Endothelial cell of umbilical vein (primary cell): ENCODE measurements around the gene CWC27. TPM values are rescaled to one million over a fixed set of nuclear protein-coding genes. Genes with fewer than 3 reads are reported as not detected.

ENCODE experiments used
- BruUV-seq: library from RNA; stranded (reverse); fragments of 400-500 nt; replicated peaks from 2 replicates; lab custom pipeline; 2021; lab: Mats Ljungman, UMichigan
- CTCF ChIA-PET: fragments of 300-600, 350-600 bp; sonication (Branson Sonifier 250); formaldehyde crosslinking; loops from one replicate; lab custom pipeline; 2021; ENCODE audit warnings: antibody characterized with exemption, inconsistent platforms; lab: Charles Lee
- POLR2A ChIA-PET: fragments of 300-600, 350-600 bp; sonication (Branson Sonifier 250); formaldehyde crosslinking; loops from one replicate; lab custom pipeline; 2021; ENCODE audit warnings: antibody characterized with exemption, inconsistent platforms; lab: Charles Lee
- DNase-seq: peaks from one replicate; pipeline ENCODE4 v3.0.0-alpha.2; 2011; ENCODE audit warnings: low read depth, low spot score
- FAIRE-seq: peaks from 2 replicates; lab custom pipeline; 2011; peaks lifted over from hg19 to GRCh38; lab: Jason Lieb, UNC
- H2AFZ ChIP-seq: 2 replicates; pipeline ENCODE4 v1.6.0; 2012; ENCODE audit warnings: low read depth, low read length, control low read depth, inconsistent platforms
- H3K27ac ChIP-seq: 2 replicates; pipeline ENCODE4 v1.5.1; 2011; ENCODE audit warnings: low read depth, mild to moderate bottlenecking, control low read depth, low read length, moderate library complexity; ENCODE audit not compliant: insufficient read depth
- H3K27me3 ChIP-seq, 2 experiments: 2 replicates each; pipeline versions ENCODE4 v1.6.0 to v1.6.1; 2011; ENCODE audit warnings: low read length in 2 of 2, mixed read lengths in 1 of 2; ENCODE audit not compliant: control insufficient read depth in 2 of 2, insufficient read depth in 2 of 2
- H3K36me3 ChIP-seq, 2 experiments: 2 replicates in 1 of 2; 3 replicates in 1 of 2; pipeline ENCODE4 v1.5.1; 2011; ENCODE audit warnings: low read length in 2 of 2, mild to moderate bottlenecking in 1 of 2, moderate library complexity in 1 of 2; ENCODE audit not compliant: control insufficient read depth in 2 of 2, insufficient read depth in 2 of 2; ENCODE audit errors: extremely low read depth in 1 of 2
- H3K4me1 ChIP-seq: 3 replicates; pipeline ENCODE4 v1.5.1; 2011; ENCODE audit warnings: mild to moderate bottlenecking, low read length; ENCODE audit not compliant: control insufficient read depth, insufficient read depth; ENCODE audit errors: extremely low read depth
- H3K4me2 ChIP-seq: 2 replicates; pipeline ENCODE4 v1.6.1; 2011; ENCODE audit warnings: low read length, control low read depth, mixed read lengths; ENCODE audit not compliant: insufficient read depth
- H3K4me3 ChIP-seq, 3 experiments: fragments of 200-600 bp in 1 of 3; sonication (generic), shearing (Covaris generic) in 1 of 3; replicated peaks in 1 of 3; 2 replicates each; pipeline ENCODE4 v1.5.1; 2011 to 2016; ENCODE audit warnings: control low read depth in 3 of 3, low read length in 3 of 3, mild to moderate bottlenecking in 2 of 3, inconsistent platforms in 1 of 3, low read depth in 1 of 3, moderate library complexity in 1 of 3; ENCODE audit not compliant: insufficient read depth in 1 of 3
- H3K79me2 ChIP-seq: 2 replicates; pipeline ENCODE4 v1.6.0; 2012; ENCODE audit warnings: low read length, inconsistent platforms; ENCODE audit not compliant: control insufficient read depth, insufficient read depth
- H3K9ac ChIP-seq: replicated peaks from 2 replicates; pipeline ENCODE3; 2011; ENCODE audit warnings: low read length, control low read depth; ENCODE audit not compliant: insufficient read depth; ENCODE audit errors: extremely low read depth
- H3K9me1 ChIP-seq: replicated peaks from 3 replicates; pipeline ENCODE4 v1.6.0; 2011; ENCODE audit warnings: mild to moderate bottlenecking, low read length; ENCODE audit not compliant: control insufficient read depth, insufficient read depth; ENCODE audit errors: extremely low read depth
- H3K9me3 ChIP-seq: replicated peaks from 2 replicates; pipeline ENCODE4 v1.5.1; 2012; ENCODE audit warnings: low read length, inconsistent platforms; ENCODE audit not compliant: control insufficient read depth, insufficient read depth
- H4K20me1 ChIP-seq: replicated peaks from 2 replicates; pipeline ENCODE3; 2011; ENCODE audit warnings: mild to moderate bottlenecking, low read length; ENCODE audit not compliant: control insufficient read depth, insufficient read depth; ENCODE audit errors: extremely low read depth
- EZH2 ChIP-seq: IDR thresholded peaks from 2 replicates; pipeline ENCODE4 v1.6.1; 2012; ENCODE audit warnings: borderline replicate concordance, low read depth, mild to moderate bottlenecking, moderate library complexity, low read length, inconsistent platforms; ENCODE audit not compliant: severe bottlenecking
- FOS ChIP-seq: IDR thresholded peaks from 2 replicates; pipeline ENCODE4 v1.6.1; 2011; ENCODE audit warnings: mild to moderate bottlenecking, low read length, moderate library complexity, borderline replicate concordance; ENCODE audit not compliant: insufficient read depth
- GATA2 ChIP-seq: IDR thresholded peaks from 2 replicates; pipeline ENCODE4 v1.7.0; 2011; ENCODE audit warnings: low read depth, mild to moderate bottlenecking, moderate library complexity, mixed read lengths, low read length; ENCODE audit not compliant: insufficient read length, insufficient read depth
- JUN ChIP-seq: IDR thresholded peaks from 2 replicates; pipeline ENCODE4 v1.6.1; 2011; ENCODE audit warnings: borderline replicate concordance, low read depth; ENCODE audit not compliant: insufficient read length, insufficient read depth
- MYC ChIP-seq: IDR thresholded peaks from one replicate; pipeline ENCODE4 v1.6.1; 2011; ENCODE audit warnings: mild to moderate bottlenecking, low read depth, low read length
- POLR2A ChIP-seq: IDR thresholded peaks from 2 replicates; pipeline ENCODE4 v1.6.1; 2012; ENCODE audit warnings: low read depth, mild to moderate bottlenecking, control low read depth, low read length
- POLR2AphosphoS5 ChIP-seq: IDR thresholded peaks from 2 replicates; pipeline ENCODE4 v1.6.1; 2012; ENCODE audit warnings: low read depth, mild to moderate bottlenecking, control low read depth, low read length, moderate library complexity; ENCODE audit not compliant: insufficient read depth
- dilution Hi-C: fragments of 300-500 bp; cut with MboI; formaldehyde crosslinking; loops from one replicate; pipeline ENCODE4 v1.15.0; 2019; ENCODE audit warnings: low sequenced_read_pairs; ENCODE audit not compliant: extremely low pct_ligation_motif_present
- intact Hi-C: fragments of 100-400 bp; cut with micrococcal nuclease; formaldehyde crosslinking; loops from one replicate; pipeline ENCODE4 v1.10.0; 2022
- polyA plus RNA-seq, 4 experiments: library from polyadenylated mRNA; depleted of rRNA in 3 of 4; stranded (reverse) in 3 of 4; unstranded in 1 of 4; fragments of >200 nt; gene quantifications; 2 replicates each; pipeline versions ENCODE4 v1.2.1 to v1.2.3, GENCODE V29; 2011 to 2012; ENCODE audit warnings: missing spikeins in 1 of 4
- total RNA-seq: library from RNA; stranded (reverse); gene quantifications from 2 replicates; pipeline ENCODE4 v1.2.3, GENCODE V29; 2021
- TF ChIP-seq, protein P1 (sequence below), 2 donors: IDR thresholded peaks; 1 replicate in 1 of 2; 2 replicates in 1 of 2; pipeline ENCODE4 v1.5.1; 2011; ENCODE audit warnings: low read length in 2 of 2, mild to moderate bottlenecking in 2 of 2, moderate library complexity in 2 of 2, control low read depth in 1 of 2, inconsistent platforms in 1 of 2, low read depth in 1 of 2; ENCODE audit not compliant: insufficient read depth in 1 of 2; ENCODE audit errors: extremely low read depth in 1 of 2
- TF ChIP-seq, protein P2 (sequence below): IDR thresholded peaks from 2 replicates; pipeline ENCODE4 v1.6.1; 2011; ENCODE audit not compliant: insufficient read depth, insufficient read length

Gene CWC27
- total and polyA plus RNA-seq, 2 donors (not counting 3 experiments of a cell fraction or from before 2014, with no cell fraction given): 11.9 to 23.8 TPM

DNA sequence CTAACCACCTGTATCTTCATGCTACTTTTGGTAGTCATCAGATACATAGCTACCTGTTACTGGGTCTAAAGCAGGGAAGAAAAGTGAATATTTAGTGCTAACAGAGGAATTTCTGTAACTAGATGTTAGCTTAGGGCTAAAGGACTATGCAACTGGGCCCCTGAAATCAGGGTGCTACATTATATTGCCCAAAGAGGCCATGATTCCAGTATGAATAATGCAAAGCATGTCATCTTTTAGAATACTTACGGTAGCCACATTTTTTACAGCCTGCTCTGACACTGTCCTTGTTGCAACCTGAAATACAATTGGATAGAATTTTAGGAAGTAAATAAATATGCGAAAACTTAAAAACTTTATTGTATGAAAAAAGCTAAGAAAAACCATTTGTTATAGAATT lies 14.7 kb upstream of the CWC27 start:
- Histone ChIP-seq H4K20me1 (peaks cover 2% of the 10 kb centered on the region), H2AFZ (no peak overlapping the region), H3K79me2 (peaks cover 29% of the 10 kb centered on the region), H3K9me1 (no peaks in the 10 kb centered on the region), H3K4me1 (no peaks in the 10 kb centered on the region), H3K9ac (no peak overlapping the region), H3K27ac (no peak overlapping the region), H3K4me3 (no peak overlapping the region), H3K36me3 (no peaks in the 10 kb centered on the region), H3K27me3 (no peaks in the 10 kb centered on the region), H3K9me3 (no peaks in the 10 kb centered on the region), H3K4me2 (no peak overlapping the region)
- POLR2A ChIA-PET: no interaction called here
- intact Hi-C loops (no loop called here), dilution Hi-C loops (no loop called here)
- CTCF ChIA-PET: no interaction called here
- BruUV-seq: no TSS peak
- TF ChIP-seq GATA2 (no peak), JUN (no peak), EZH2 (no peak), FOS (no peak), MYC (no peak), POLR2A (no peak), POLR2AphosphoS5 (no peak)
- TF ChIP-seq, protein P1, sequence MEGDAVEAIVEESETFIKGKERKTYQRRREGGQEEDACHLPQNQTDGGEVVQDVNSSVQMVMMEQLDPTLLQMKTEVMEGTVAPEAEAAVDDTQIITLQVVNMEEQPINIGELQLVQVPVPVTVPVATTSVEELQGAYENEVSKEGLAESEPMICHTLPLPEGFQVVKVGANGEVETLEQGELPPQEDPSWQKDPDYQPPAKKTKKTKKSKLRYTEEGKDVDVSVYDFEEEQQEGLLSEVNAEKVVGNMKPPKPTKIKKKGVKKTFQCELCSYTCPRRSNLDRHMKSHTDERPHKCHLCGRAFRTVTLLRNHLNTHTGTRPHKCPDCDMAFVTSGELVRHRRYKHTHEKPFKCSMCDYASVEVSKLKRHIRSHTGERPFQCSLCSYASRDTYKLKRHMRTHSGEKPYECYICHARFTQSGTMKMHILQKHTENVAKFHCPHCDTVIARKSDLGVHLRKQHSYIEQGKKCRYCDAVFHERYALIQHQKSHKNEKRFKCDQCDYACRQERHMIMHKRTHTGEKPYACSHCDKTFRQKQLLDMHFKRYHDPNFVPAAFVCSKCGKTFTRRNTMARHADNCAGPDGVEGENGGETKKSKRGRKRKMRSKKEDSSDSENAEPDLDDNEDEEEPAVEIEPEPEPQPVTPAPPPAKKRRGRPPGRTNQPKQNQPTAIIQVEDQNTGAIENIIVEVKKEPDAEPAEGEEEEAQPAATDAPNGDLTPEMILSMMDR (IDR thresholded peaks at IDR 0.05; ENCODE audit: extremely low read depth in 1 of 2, insufficient read depth in 1 of 2, low read depth in 1 of 2, low read length in 2 of 2): no peak
- TF ChIP-seq, protein P2, sequence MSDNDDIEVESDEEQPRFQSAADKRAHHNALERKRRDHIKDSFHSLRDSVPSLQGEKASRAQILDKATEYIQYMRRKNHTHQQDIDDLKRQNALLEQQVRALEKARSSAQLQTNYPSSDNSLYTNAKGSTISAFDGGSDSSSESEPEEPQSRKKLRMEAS: no peak
- no peak for FAIRE-seq
- no peak for DNase-seq
